K562 (cell line): Measurements from ENCODE around the gene CDK14. TPM values are rescaled to one million over a fixed set of nuclear protein-coding genes. Genes with fewer than 3 reads are reported as not detected.

ENCODE experiments used
- ATAC-seq: fragments of 200-7000 bp; cut with Tn5 transposase; 3 replicates; pipeline ENCODE4 v1.9.1; 2020; ENCODE audit warnings: moderate library complexity
- BruUV-seq: library from RNA; stranded (reverse); fragments of 400-500 nt; replicated peaks from 2 replicates; lab custom pipeline; 2021; lab: Mats Ljungman, UMichigan
- CTCF ChIA-PET: fragments of 300-600 bp; formaldehyde crosslinking; extraction: SDS; loops from one replicate; lab custom pipeline; 2021; ENCODE audit warnings: low intra/inter-chr PET ratio; lab: Yijun Ruan, JAX
- POLR2A ChIA-PET: fragments of 300-600, 350-650 bp; sonication (Branson Sonifier 250); formaldehyde crosslinking; extraction: SDS; loops from one replicate; lab custom pipeline; 2021; ENCODE audit warnings: antibody characterized with exemption, inconsistent platforms; lab: Yijun Ruan, JAX
- DNase-seq, 4 experiments: peaks; one replicate each; pipeline versions ENCODE4 v3.0.0 to v3.0.0-alpha.2; 2011 to 2018; ENCODE audit warnings: low spot score in 3 of 4, mixed read lengths in 3 of 4; ENCODE audit errors: extremely low read depth in 1 of 4
- FAIRE-seq: peaks from 2 replicates; lab custom pipeline; 2011; peaks lifted over from hg19 to GRCh38; lab: Jason Lieb, UNC
- H2AFZ ChIP-seq: 2 replicates; pipeline ENCODE4 v1.6.0; 2011; ENCODE audit warnings: low read depth, low read length, control low read depth, inconsistent platforms
- H3K27ac ChIP-seq: fragments of 200-600 bp; 3 replicates; pipeline ENCODE4 v1.8.0; 2011; ENCODE audit warnings: low read depth, mild to moderate bottlenecking, control low read depth, inconsistent platforms, low read length, moderate library complexity, mixed read lengths; ENCODE audit errors: extremely low read depth
- H3K27me3 ChIP-seq, 2 experiments: fragments of 300-600 bp in 1 of 2; 2 replicates in 1 of 2; 3 replicates in 1 of 2; pipeline versions ENCODE4 v1.6.0 to v1.8.0; 2011; ENCODE audit warnings: inconsistent platforms in 2 of 2, low read length in 2 of 2, mild to moderate bottlenecking in 1 of 2, mixed read lengths in 1 of 2, moderate library complexity in 1 of 2; ENCODE audit not compliant: control insufficient read depth in 2 of 2, insufficient read depth in 2 of 2
- H3K36me3 ChIP-seq: fragments of 300-600 bp; 3 replicates; pipeline ENCODE4 v1.8.0; 2011; ENCODE audit warnings: mild to moderate bottlenecking, low read length, inconsistent platforms; ENCODE audit not compliant: control insufficient read depth, insufficient read depth
- H3K4me1 ChIP-seq, 2 experiments: fragments of 200-600 bp in 1 of 2; replicated peaks in 1 of 2; 2 replicates in 1 of 2; 3 replicates in 1 of 2; pipeline versions ENCODE4 v1.5.1 to v1.8.0; 2011; ENCODE audit warnings: inconsistent platforms in 2 of 2, low read length in 2 of 2, mild to moderate bottlenecking in 1 of 2, mixed read lengths in 1 of 2, moderate library complexity in 1 of 2; ENCODE audit not compliant: control insufficient read depth in 2 of 2, insufficient read depth in 2 of 2
- H3K4me2 ChIP-seq: 2 replicates; pipeline ENCODE4 v1.6.1; 2011; ENCODE audit warnings: low read length, control low read depth, inconsistent platforms, mixed read lengths; ENCODE audit not compliant: insufficient read depth
- H3K4me3 ChIP-seq: fragments of 200-600 bp; sonication (generic), shearing (Covaris generic); 2 replicates; pipeline ENCODE4 v1.5.1; 2016; ENCODE audit warnings: control low read depth, inconsistent platforms
- H3K79me2 ChIP-seq: fragments of 200-600 bp; 3 replicates; pipeline ENCODE4 v1.8.0; 2011; ENCODE audit warnings: low read length, inconsistent platforms; ENCODE audit not compliant: control insufficient read depth, insufficient read depth
- H3K9ac ChIP-seq, 2 experiments: 2 replicates each; pipeline versions ENCODE4 v1.6.0 to v1.6.1; 2011; ENCODE audit warnings: low read depth in 2 of 2, low read length in 2 of 2, control low read depth in 1 of 2, inconsistent platforms in 1 of 2, mild to moderate bottlenecking in 1 of 2, mixed read lengths in 1 of 2; ENCODE audit not compliant: insufficient read depth in 1 of 2
- H3K9me1 ChIP-seq: one replicate; pipeline ENCODE4 v1.6.0; 2011; ENCODE audit warnings: inconsistent platforms, mild to moderate bottlenecking, low read length, moderate library complexity; ENCODE audit not compliant: control insufficient read depth, insufficient read depth
- H3K9me3 ChIP-seq: replicated peaks from 2 replicates; pipeline ENCODE4 v1.5.1; 2011; ENCODE audit warnings: low read depth, low read length, inconsistent platforms; ENCODE audit not compliant: control insufficient read depth, insufficient read depth
- H4K20me1 ChIP-seq: replicated peaks from 2 replicates; pipeline ENCODE4 v1.6.1; 2011; ENCODE audit warnings: low read length, inconsistent platforms, mixed read lengths; ENCODE audit not compliant: control insufficient read depth, insufficient read depth
- ARID2 ChIP-seq: fragments of 450-650 bp; IDR thresholded peaks from 2 replicates; pipeline ENCODE4 v1.6.1; 2017; ENCODE audit warnings: antibody characterized with exemption, mild to moderate bottlenecking
- HOMEZ ChIP-seq: fragments of 250-450 bp; sonication (Bioruptor Pico); IDR thresholded peaks from 2 replicates; pipeline ENCODE4 v1.4.0; 2020; ENCODE audit warnings: mild to moderate bottlenecking, moderate library complexity
- ID3 ChIP-seq, 2 experiments: fragments of 250-450 bp in 1 of 2; fragments of 450-650 bp in 1 of 2; sonication (Bioruptor Pico) in 1 of 2; IDR thresholded peaks; 2 replicates each; pipeline versions ENCODE4 v1.6.1 to v1.8.0; 2016 to 2021; ENCODE audit warnings: mild to moderate bottlenecking in 2 of 2, moderate library complexity in 2 of 2, missing compliant biosample characterization in 1 of 2, missing genetic modification characterization in 1 of 2
- KLF1 ChIP-seq: fragments of 450-650 bp; IDR thresholded peaks from 2 replicates; pipeline ENCODE4 v1.6.1; 2016; ENCODE audit warnings: missing genetic modification characterization, missing compliant biosample characterization
- POLR3G ChIP-seq: IDR thresholded peaks from 2 replicates; pipeline ENCODE4 v1.6.1; 2011; ENCODE audit not compliant: insufficient read length, insufficient replicate concordance; ENCODE audit errors: extremely low read depth
- STAG1 ChIP-seq: sonication (generic); formaldehyde crosslinking; IDR thresholded peaks from 2 replicates; pipeline ENCODE4 v1.5.0; 2020; ENCODE audit warnings: missing genetic modification reagents, borderline replicate concordance
- TARDBP ChIP-seq: fragments of 450-650 bp; IDR thresholded peaks from 2 replicates; pipeline ENCODE4 v1.6.1; 2016
- ZNF41 ChIP-seq: fragments of 250-450 bp; sonication (Bioruptor Pico); conservative IDR thresholded peaks from 2 replicates; pipeline ENCODE4 v1.4.0; 2020; ENCODE audit warnings: mild to moderate bottlenecking
- ZNF436 ChIP-seq: fragments of 250-450, 450-650 bp; sonication (Bioruptor Pico); formaldehyde crosslinking; IDR thresholded peaks from 2 replicates; pipeline ENCODE4 v1.7.0; 2020; ENCODE audit warnings: mild to moderate bottlenecking
- ZZZ3 ChIP-seq: fragments of 450-650 bp; IDR thresholded peaks from 2 replicates; pipeline ENCODE4 v1.6.1; 2016; ENCODE audit warnings: antibody characterized with exemption, mild to moderate bottlenecking, moderate library complexity
- WGBS: fragments of 100-300 bp; shearing (Covaris generic); methylation state at CpG from one replicate; pipeline ENCODE4 v1.1.6; 2016; ENCODE audit warnings: low coverage, mixed read lengths; ENCODE audit not compliant: insufficient coverage; ENCODE audit errors: missing lambda C conversion rate; 5-methylcytosine and 5-hydroxymethylcytosine counted together
- in situ Hi-C: fragments of 300-500 bp; cut with MboI; formaldehyde crosslinking; loops from 4 replicates; pipeline ENCODE4 v1.15.0; 2018; ENCODE audit warnings: inconsistent platforms, mixed read lengths
- intact Hi-C: fragments of 100-400 bp; cut with micrococcal nuclease; formaldehyde crosslinking; loops from 2 replicates; pipeline ENCODE4 v1.14.2; 2022
- polyA plus RNA-seq, 8 experiments: library from polyadenylated mRNA; depleted of rRNA in 4 of 8; stranded (reverse) in 5 of 8; unstranded in 3 of 8; fragments of >200 nt; fragmentation: Nextera tagmentation in 2 of 8; fragmentation: Illumina TruSeq in 1 of 8; extraction: Ambion mirVana in 2 of 8; extraction: Trizol in 1 of 8; gene quantifications; 2 replicates each; pipeline versions ENCODE4 v1.2.1 to v1.2.3, GENCODE V29; 2011 to 2014; ENCODE audit warnings: inconsistent platforms in 1 of 8, missing spikeins in 1 of 8
- total RNA-seq, 7 experiments: library from RNA; depleted of rRNA in 6 of 7; stranded (reverse); fragments of >200 nt in 6 of 7; fragmentation: Illumina TruSeq in 2 of 7; extraction: Trizol in 2 of 7; gene quantifications; 2 replicates each; pipeline versions ENCODE4 v1.2.1 to v1.2.3, GENCODE V29; 2011 to 2021; ENCODE audit warnings: low replicate concordance in 1 of 7
- TF ChIP-seq, protein P1 (sequence below): sonication (generic); formaldehyde crosslinking; IDR thresholded peaks from 2 replicates; pipeline ENCODE4 v1.8.0; 2022; ENCODE audit warnings: mild to moderate bottlenecking, missing genetic modification reagents

Gene CDK14
- total and polyA plus RNA-seq, 9 of the 15 experiments (the other 6 are each of a cell fraction or from before 2014, with no cell fraction given): 0.03 to 0.91 (median 0.16) TPM

DNA sequence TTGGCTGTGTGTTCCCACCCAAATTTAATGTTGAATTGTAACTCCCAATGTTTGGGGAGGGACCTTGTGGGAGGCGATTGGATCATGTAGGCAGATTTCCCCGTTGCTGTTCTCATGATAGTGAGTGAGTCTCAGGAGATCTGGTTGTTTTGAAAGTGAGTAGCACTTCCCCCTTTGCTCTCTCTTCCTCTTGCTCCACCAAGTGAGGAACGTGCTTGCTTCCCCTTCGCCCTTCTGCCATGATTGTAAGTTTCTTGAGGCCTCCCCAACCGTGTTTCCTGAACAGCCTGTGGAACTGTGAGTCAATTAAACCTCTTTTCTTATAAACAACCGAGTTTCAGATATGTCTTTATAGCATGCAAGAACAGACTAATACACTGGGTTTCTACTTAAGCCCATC lies 176.3 kb downstream of the CDK14 start (continued):
- TF ChIP-seq ID3 (CRISPR knock-in tag; IDR thresholded peaks at IDR 0.05) (no peak), ID3 (tag; IDR thresholded peaks at IDR 0.05) (no peak), POLR3G (no peak), HOMEZ (CRISPR knock-in tag) (no peak), TARDBP (no peak), ARID2 (no peak), ZNF436 (CRISPR knock-in tag) (no peak), ZZZ3 (no peak)

- no peaks in the 10 kb centered on the region for H3K79me2 ChIP-seq
- H3K36me3 ChIP-seq: no peaks in the 10 kb centered on the region
- ATAC-seq: no peak
- intact Hi-C loops: no loop called here
- no peak for DNase-seq
- no TSS peak for BruUV-seq
- H3K9ac ChIP-seq: no peak overlapping the region
- no peak overlapping the region for H3K4me3 ChIP-seq
- H3K9me1 ChIP-seq: no peaks in the 10 kb centered on the region
- H4K20me1 ChIP-seq: no peaks in the 10 kb centered on the region
- TF ChIP-seq STAG1: no peak
- no peak for TF ChIP-seq ZNF41 (CRISPR knock-in tag)
- TF ChIP-seq, protein P1, sequence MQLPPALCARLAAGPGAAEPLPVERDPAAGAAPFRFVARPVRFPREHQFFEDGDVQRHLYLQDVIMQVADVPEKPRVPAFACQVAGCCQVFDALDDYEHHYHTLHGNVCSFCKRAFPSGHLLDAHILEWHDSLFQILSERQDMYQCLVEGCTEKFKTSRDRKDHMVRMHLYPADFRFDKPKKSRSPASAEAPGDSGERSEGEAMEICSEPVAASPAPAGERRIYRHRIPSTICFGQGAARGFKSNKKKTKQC (CRISPR knock-in tag): no peak
- TF ChIP-seq KLF1: no peak
- no peaks in the 10 kb centered on the region for H3K4me1 ChIP-seq
- POLR2A ChIA-PET: interaction anchor here (1.3 kb wide), 1 partner anchor 13 kb away, joined by 3 read pairs; no protein-coding TSS in a partner anchor
- in situ Hi-C loops: no loop called here
- 3% methylated on average over 3 of the region's 3 CpGs for WGBS
- no peaks in the 10 kb centered on the region for H3K9me3 ChIP-seq
- CTCF ChIA-PET: no interaction called here
- H3K4me2 ChIP-seq: no peak overlapping the region
- H2AFZ ChIP-seq: no peak overlapping the region
- no peak overlapping the region for H3K27ac ChIP-seq
- no peaks in the 10 kb centered on the region for H3K27me3 ChIP-seq
- FAIRE-seq: no peak
Observed at GRCh38 chr7:90773269-90773668, 177.1 kb downstream of the CDK14 start.
